OCI-LY3 (cell line): ENCODE measurements around the gene QPCTL.

Experiments
- CTCF ChIP-seq: fragments of 200-600, 300-600 bp; sonication (generic); IDR thresholded peaks from 2 replicates; pipeline ENCODE4 v1.5.1; 2014; ENCODE audit warnings: antibody characterized with exemption, low read length, low read depth
- EZH2phosphoT487 ChIP-seq: fragments of 200-600 bp; shearing (Covaris generic); IDR thresholded peaks from 2 replicates; pipeline ENCODE4 v1.6.1; 2018; ENCODE audit warnings: antibody characterized with exemption, mixed run types, low read depth

- TF ChIP-seq CTCF (no peak), EZH2phosphoT487 (no peak)
Observed at GRCh38 chr19:45747513-45747912, 55.0 kb downstream of the QPCTL start.
